Heart left ventricle (tissue), 13 donors: Measurements from ENCODE around the gene STIP1.

Experiments
- POLR2A ChIP-seq, 2 donors: fragments of 450-650 bp; IDR thresholded peaks; one replicate each; pipeline ENCODE4 v1.6.1; 2017; ENCODE audit warnings: antibody characterized with exemption in 2 of 2, mild to moderate bottlenecking in 2 of 2, moderate library complexity in 2 of 2
- TF ChIP-seq, protein P1 (sequence below), 12 donors: fragments of 200-600 bp; sonication (generic) in 4 of 12; IDR thresholded peaks; one replicate each; pipeline versions ENCODE4 v1.5.0 to v1.8.0; 2018 to 2022; ENCODE audit warnings: antibody characterized with exemption in 12 of 12, mild to moderate bottlenecking in 5 of 12
- donor health status: ischemic (EF 13 %, LVEDD 7.1; RV severe dilation, severe dysfunction).
- donor health status: DM: no; HTN: yes; CAD: no.
- donor health status: DM: no; HTN: no; CAD: no.
- donor health status: ischemic (EF 25% LVEDD 6.9; RV normal size, moderate dysfunction).
- donor health status: ischemic (EF 25% LVEDD 5.7; RV mildly dilated, moderate dysfunction).
- donor health status: ischemic (EF 35%, LVEDD 5.7; RV mildly dilated, moderate dysfunction).
- donor health status: nonischemic (EF 11% LVEDD 7.7; RV severe dilation, severe dysfunction).
- donor health status: DM: yes; HTN: yes; CAD: no.
- donor health status: PGD.
- donor health status: ischemic (EF 29% LVEDD 5.4; RV normal size, mild dysfunction).
- donor health status: nonischemic (EF 23%, LVEDD 6.1; RV moderate dilation, normal function).

DNA sequence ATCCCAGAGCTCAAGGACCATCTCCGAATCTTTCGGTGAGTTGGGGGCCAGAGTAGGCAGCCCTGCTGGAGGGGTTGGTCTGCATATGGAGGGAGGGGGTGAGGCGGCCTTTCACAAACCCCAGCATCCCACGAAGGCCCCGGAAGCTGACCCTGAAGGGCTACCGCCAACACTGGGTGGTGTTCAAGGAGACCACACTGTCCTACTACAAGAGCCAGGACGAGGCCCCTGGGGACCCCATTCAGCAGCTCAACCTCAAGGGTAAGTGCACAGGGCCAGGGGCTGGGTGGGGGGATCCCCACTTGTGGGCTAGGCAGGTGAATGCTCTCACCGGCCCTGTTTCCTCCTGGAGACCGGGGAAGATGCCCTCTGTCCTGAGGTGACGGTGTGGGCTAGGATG, 33.8 kb downstream of the STIP1 start:
- TF ChIP-seq, protein P1, sequence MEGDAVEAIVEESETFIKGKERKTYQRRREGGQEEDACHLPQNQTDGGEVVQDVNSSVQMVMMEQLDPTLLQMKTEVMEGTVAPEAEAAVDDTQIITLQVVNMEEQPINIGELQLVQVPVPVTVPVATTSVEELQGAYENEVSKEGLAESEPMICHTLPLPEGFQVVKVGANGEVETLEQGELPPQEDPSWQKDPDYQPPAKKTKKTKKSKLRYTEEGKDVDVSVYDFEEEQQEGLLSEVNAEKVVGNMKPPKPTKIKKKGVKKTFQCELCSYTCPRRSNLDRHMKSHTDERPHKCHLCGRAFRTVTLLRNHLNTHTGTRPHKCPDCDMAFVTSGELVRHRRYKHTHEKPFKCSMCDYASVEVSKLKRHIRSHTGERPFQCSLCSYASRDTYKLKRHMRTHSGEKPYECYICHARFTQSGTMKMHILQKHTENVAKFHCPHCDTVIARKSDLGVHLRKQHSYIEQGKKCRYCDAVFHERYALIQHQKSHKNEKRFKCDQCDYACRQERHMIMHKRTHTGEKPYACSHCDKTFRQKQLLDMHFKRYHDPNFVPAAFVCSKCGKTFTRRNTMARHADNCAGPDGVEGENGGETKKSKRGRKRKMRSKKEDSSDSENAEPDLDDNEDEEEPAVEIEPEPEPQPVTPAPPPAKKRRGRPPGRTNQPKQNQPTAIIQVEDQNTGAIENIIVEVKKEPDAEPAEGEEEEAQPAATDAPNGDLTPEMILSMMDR (IDR thresholded peaks at IDR 0.05) = no peak
- TF ChIP-seq POLR2A (IDR thresholded peaks at IDR 0.05) = no peak
